Activated T-cell treated with anti-CD3 and anti-CD28 coated beads, Interleukin-2, amount 50 U/mL, for 24 hours (primary cell): ENCODE data around the gene NUDT22.
"Not testable (repeated sequence)": the region's sequence is repeated elsewhere in the genome, so short reads cannot be mapped to it uniquely, and the experiment has no call there.

ENCODE experiments used
- DNase-seq: peaks from one replicate; pipeline ENCODE4 v3.0.0-alpha.2; 2020
- H3K27ac Mint-ChIP-seq: 2 replicates; pipeline ENCODE4 v1.8.0; 2020; ENCODE audit warnings: mild to moderate bottlenecking, mixed read lengths
- H3K27me3 Mint-ChIP-seq: 2 replicates; pipeline ENCODE4 v1.8.0; 2020; ENCODE audit warnings: mixed read lengths
- H3K36me3 Mint-ChIP-seq: 2 replicates; pipeline ENCODE4 v1.8.0; 2020; ENCODE audit warnings: low read depth, mixed read lengths
- H3K4me1 Mint-ChIP-seq: 2 replicates; pipeline ENCODE4 v1.8.0; 2020; ENCODE audit warnings: low read depth, mixed read lengths
- H3K4me3 Mint-ChIP-seq: 2 replicates; pipeline ENCODE4 v1.8.0; 2020; ENCODE audit warnings: mild to moderate bottlenecking, moderate library complexity, mixed read lengths
- H3K9me3 Mint-ChIP-seq: 2 replicates; pipeline ENCODE4 v1.8.0; 2020; ENCODE audit warnings: mixed read lengths

Gene NUDT22

DNA sequence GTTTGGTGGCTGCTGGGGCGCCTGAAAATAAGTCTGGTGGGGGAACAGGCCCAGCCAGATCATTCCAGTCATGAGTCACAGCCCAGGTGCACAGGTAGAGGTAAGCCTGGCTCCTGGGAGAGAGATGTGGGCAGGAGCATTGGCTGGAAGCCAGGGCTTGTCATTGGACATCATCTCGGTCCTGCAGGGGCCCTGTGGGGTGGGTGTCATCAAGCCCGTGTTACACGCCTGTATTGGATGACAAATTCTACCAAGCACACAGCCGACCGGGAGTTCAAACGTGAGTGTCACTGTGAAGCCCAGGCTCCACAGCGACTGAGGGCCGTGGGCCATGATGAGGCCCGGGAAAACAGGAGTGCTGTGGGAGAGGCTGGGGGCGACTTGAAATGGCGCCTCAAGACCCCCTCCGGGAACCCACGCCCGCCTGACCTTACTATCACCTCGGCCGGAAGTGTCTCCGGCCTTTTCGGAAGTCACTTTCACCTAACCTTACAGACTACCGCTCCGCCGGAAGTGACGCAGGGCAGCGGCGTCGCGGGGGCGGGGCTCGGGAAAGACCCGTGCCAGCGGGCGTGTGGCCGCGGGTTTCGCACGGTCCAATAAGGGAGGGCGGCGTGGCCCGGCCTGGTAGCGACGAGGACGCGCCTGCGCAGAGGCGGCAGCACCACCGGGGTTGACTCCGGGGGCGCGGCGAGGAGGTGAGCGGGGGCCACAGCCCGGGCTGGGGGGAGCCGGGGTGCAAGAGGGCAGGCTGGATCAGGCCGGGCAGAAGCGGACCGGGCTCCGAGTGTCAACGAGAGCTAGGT lies 14.6 kb downstream of the NUDT22 start, which contains the start of gene FKBP2:
Gene FKBP2 (plus strand): TSS at position 661 of the 806 bp plus-strand sequence. CDS start 1,293 bp downstream, outside the sequence.
- Mint-ChIP-seq H3K36me3 (peaks cover 77% of the 10 kb centered on the region), H3K4me1 (peaks cover 51% of the 10 kb centered on the region), H3K9me3 (no peaks in the 10 kb centered on the region), H3K27ac (peak within 1 kb of the TSS; percentile 98), H3K4me3 (peak within 1 kb of the TSS; percentile 91), H3K27me3 (no peaks in the 10 kb centered on the region)
- peak; percentile 98 for DNase-seq

DNA sequence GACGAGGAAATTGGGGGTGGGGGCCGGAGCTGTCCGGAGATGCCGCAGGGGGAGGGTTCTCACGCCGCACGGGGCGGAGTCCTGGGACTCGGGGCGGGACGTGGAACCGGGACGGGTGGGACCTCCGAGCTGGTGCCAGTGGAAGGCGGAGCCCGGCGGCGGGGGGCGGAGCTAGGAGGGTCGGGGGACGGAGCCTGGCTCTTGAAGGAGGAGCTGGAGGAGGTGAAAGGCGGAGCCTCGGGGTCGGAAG lies 15.1 kb downstream of the NUDT22 start:
- H3K27me3 Mint-ChIP-seq: no peaks in the 10 kb centered on the region
- H3K36me3 Mint-ChIP-seq: peaks cover 80% of the 10 kb centered on the region
- H3K27ac Mint-ChIP-seq: peak overlapping the region; percentile 98
- peaks cover 46% of the 10 kb centered on the region for H3K4me1 Mint-ChIP-seq
- DNase-seq: peak; percentile 100
- H3K4me3 Mint-ChIP-seq: peak overlapping the region; percentile 91
- H3K9me3 Mint-ChIP-seq: no peaks in the 10 kb centered on the region

DNA sequence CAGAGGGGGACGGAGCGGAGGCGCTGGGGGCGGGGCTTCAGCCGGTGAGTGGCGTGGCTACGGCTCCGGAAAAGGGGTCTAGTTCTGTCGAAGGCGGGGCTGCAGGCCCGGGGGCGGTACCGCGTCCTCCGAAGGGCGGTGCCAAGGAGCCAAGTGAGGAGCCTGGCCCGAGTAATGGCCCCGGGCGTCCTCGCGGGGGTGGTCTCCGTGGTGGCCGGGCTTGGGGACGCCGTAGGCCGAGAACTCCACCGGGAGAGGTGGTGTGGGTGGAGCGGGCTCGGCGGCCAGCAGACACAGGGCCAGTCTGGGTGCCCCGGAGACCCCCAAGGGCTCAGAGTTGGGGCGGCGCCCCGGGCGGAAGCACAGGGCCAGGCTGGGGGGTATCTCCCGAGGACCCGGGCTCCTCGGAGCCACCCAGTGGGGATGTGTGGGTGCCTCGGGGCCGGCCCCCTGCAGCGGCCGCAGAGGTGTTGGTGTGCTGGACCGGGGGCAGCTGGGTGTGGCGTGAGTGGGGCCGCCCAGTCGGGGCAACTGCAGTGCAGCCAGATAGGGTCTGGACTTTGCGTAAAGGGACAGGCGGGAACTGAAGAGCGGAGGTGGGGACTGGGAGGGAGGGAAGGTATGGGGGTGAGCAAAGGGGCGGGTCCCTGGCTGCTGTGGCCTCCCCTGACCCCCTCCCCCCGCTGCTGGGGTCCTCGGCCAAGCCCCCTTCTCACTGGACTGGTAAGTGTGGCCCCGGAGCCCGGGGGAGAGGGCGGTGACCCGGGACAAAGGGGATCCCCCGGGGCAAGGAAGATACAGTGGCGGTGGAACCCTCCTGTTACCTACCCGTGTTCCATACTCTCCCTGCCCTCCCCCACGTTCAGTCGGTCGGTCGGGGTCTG lies 15.7 kb downstream of the NUDT22 start:
- Mint-ChIP-seq H3K9me3 (no peaks in the 10 kb centered on the region), H3K36me3 (peaks cover 80% of the 10 kb centered on the region), H3K27ac (peak overlapping the region; percentile 98), H3K4me1 (peaks cover 46% of the 10 kb centered on the region), H3K4me3 (peak overlapping the region; percentile 91), H3K27me3 (no peaks in the 10 kb centered on the region)
- DNase-seq: no peak

DNA sequence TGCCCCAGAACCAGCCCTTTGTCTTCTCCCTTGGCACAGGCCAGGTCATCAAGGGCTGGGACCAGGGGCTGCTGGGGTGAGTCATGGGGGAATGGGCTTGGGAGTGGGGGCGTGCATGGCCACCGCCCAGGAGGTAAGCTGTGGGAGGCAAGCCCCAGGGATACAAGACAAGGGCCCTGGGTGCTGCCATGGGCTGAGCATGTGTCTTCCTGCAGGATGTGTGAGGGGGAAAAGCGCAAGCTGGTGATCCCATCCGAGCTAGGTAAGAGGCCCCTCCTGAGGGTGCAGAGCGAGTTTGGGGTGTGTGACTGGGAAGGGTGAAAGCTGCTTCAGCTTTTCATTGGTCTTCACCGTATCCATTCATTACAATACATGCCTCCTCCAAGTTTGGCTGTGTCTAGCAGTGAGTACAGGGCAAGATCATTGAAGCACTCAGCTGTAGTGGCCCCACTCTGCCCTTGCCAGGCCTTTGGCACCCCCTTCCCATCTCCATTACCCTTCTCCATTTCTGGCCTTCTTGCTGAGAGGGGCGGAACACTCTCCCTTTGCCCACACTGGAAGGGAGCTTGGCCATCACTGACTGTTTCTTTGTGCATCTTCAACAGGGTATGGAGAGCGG lies 17.3 kb downstream of the NUDT22 start:
- H3K27ac Mint-ChIP-seq: peak overlapping the region; percentile 91
- H3K9me3 Mint-ChIP-seq: no peaks in the 10 kb centered on the region
- H3K4me1 Mint-ChIP-seq: peaks cover 51% of the 10 kb centered on the region
- H3K36me3 Mint-ChIP-seq: peaks cover 63% of the 10 kb centered on the region
- H3K4me3 Mint-ChIP-seq: peak overlapping the region; percentile 91
- H3K27me3 Mint-ChIP-seq: no peaks in the 10 kb centered on the region
- no peak for DNase-seq

DNA sequence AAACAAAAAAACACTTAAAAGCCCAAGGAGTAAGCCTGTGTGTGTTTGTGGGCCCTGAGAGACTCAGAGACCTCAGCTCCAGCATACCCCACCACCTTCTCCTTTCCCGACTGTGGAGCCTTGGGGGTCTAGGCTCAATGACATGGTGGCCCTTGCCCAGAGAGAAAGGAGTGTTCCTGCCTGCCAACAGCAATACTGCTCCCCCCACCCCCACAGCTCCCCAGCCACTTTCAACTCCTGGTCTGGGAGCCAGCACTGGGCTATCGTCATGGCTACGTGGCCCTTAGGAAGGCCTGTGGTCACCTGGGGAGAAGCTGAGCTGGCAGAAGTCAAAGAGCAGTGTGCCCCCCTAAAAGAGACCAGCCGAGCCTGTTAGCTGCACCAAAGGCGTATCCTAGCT lies 18.0 kb downstream of the NUDT22 start:
- Mint-ChIP-seq H3K4me1 (peaks cover 45% of the 10 kb centered on the region), H3K27ac (peak overlapping the region; percentile 91), H3K9me3 (no peaks in the 10 kb centered on the region), H3K4me3 (peak overlapping the region; percentile 95), H3K36me3 (peaks cover 56% of the 10 kb centered on the region), H3K27me3 (no peaks in the 10 kb centered on the region)
- no peak for DNase-seq

DNA sequence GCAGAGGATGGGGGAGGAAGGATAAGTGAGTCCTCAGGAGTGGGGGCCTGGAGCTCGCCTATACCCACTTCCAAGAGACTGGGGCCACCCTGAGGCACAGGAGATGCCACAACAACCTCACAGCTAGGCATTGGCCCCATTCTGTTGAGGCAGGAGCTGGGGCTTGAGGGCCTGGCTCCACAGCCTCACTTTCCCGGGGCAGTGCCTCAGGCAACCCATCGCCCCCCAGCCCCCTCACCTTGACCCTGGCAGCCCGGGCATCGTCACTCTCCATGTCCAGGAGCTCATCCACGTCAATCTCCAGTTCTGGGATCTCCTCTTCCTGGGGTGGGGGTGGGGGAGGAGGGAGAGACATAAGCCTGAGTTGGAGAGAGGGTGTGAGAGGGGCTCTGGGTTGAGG lies 18.9 kb downstream of the NUDT22 start:
- no peak for DNase-seq
- Mint-ChIP-seq H3K4me3 (peak overlapping the region; percentile 95), H3K27ac (peak overlapping the region; percentile 98), H3K27me3 (no peaks in the 10 kb centered on the region), H3K36me3 (peaks cover 49% of the 10 kb centered on the region), H3K4me1 (peaks cover 41% of the 10 kb centered on the region), H3K9me3 (no peaks in the 10 kb centered on the region)

DNA sequence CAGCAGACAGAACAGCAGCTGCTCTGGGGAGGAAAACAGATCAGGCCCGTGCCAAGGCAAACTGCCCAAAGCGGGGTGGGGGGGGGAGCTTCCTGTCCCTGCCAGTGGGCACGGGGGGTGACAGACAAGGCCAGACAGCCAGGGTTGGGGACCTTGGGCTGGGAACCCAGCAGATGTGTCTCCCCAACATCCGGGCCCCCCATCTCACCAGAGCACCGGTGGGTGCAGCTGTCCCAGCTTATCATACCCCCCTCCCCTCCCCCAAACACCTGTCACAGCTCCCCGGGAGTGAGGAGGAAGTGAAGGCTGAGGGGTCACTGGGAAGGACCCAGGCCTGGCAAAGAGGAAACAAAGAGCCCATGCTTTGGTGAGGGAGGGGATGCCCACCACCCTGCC lies 19.3 kb downstream of the NUDT22 start:
- H3K9me3 Mint-ChIP-seq: no peaks in the 10 kb centered on the region
- H3K27me3 Mint-ChIP-seq: no peaks in the 10 kb centered on the region
- H3K4me3 Mint-ChIP-seq: peak overlapping the region; percentile 95
- peak; percentile 59 for DNase-seq
- H3K4me1 Mint-ChIP-seq: peaks cover 40% of the 10 kb centered on the region
- H3K36me3 Mint-ChIP-seq: peaks cover 45% of the 10 kb centered on the region
- H3K27ac Mint-ChIP-seq: peak overlapping the region; percentile 98

DNA sequence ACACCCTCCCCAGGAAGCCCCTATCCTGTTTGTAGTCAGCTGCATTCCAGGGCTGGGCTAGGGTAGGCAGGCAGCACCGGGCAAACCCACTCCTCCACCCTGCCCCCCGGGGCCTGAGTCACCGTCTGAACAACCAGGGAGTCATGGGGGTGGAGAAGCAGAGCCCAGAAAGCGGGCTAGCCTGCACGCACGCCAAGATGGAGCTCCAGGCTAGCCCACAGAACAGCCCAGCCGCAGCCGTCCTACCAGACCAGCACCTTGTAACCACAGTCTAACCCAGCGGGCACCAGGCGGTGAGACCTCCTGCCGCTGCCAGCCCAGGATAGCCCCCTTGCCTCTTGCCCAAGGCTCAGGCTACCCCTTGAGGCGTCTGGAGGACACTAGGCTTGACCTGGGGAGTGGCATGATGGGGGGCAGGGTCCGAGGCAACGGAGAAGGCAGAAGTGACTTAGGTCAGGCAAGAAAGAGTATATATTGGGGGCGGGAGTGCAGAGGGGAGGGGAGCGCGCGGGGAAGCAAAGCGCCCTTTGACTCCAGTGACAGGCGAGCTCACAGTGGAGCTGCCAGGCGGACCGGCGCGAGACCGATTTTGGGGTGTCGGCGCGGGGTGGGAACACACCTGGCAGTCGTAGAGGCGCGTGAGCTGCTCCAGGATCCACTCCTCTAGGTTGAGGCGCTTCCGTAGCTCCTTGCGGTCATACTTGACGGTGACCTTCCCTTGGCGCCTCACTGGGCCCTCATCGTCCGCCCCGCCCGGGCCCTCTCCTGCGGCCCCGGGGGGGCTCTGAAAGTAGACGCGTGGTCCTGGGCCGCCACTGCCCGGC lies 19.9 kb downstream of the NUDT22 start:
- Mint-ChIP-seq H3K4me1 (peaks cover 40% of the 10 kb centered on the region), H3K4me3 (peak overlapping the region; percentile 95), H3K36me3 (peaks cover 42% of the 10 kb centered on the region), H3K27ac (peak overlapping the region; percentile 98), H3K27me3 (no peaks in the 10 kb centered on the region), H3K9me3 (no peaks in the 10 kb centered on the region)
- peak; percentile 86 for DNase-seq

DNA sequence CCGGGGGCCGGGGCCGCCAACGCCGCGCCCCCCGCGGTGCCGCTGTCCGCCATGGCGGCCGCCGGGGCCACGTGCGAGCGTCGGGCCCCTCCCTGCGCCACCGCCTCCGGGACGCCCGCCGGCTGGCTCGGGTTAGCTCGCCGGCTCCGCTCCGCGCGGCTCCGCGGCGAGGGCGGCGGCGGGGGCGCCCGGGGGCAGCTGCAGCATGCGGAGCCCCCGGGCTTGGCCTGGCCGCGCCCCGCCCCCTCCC lies 20.5 kb downstream of the NUDT22 start:
- Mint-ChIP-seq H3K4me3 (peak overlapping the region; percentile 82), H3K4me1 (peaks cover 40% of the 10 kb centered on the region), H3K36me3 (peaks cover 41% of the 10 kb centered on the region), H3K27ac (peak overlapping the region; percentile 82)
- not testable (repeated sequence) for H3K27me3 Mint-ChIP-seq, DNase-seq, H3K9me3 Mint-ChIP-seq

DNA sequence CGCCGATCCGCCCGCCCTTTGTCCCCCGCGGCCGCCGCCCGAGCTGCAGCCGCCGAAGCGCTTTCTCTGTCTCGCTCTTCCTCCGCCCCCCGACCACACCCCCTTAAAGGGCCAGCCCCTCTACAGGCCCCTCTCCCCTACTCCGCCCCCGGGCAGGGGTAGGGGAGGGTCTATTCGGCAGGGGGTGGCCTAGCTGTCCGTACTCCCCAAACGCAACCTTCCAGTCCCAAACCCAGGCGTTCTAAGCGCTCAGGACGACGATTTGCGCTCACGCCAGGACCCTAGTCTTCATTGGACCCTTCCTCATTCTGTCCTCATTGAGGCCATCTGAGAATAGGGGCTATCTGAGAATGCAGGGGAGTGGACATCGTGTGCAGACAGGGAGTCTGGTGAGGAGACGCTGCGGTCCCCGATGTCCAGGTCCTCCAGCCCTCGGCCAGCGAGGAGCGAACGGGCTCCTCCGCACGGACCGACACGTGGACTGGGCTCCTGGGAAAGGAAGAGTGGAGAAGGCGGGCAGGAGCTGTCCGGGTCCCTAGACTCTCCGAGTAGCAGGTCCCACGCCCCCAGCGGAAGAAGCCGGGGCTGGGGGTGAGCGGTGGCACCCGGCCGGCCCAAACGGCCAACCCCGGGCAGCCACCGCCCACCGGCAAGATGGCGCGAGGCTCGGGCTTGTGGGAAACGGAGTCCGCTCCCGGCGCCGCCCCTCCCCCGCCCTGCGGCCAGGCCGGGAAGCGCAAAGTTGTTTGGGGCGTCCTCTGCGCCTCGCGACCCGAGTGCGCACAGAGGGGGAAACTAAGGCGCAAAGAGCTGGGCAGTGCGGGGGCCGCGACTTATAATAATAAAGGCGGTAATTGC lies 21.0 kb downstream of the NUDT22 start, which contains the start of gene PPP1R14B:
Gene PPP1R14B (minus strand): TSS at position 73 of the 858 bp plus-strand sequence. CDS start 270 bp downstream, outside the sequence.
- DNase-seq: peak; percentile 88
- Mint-ChIP-seq H3K27me3 (no peaks in the 10 kb centered on the region), H3K27ac (peak within 1 kb of the TSS; percentile 98), H3K36me3 (peaks cover 40% of the 10 kb centered on the region), H3K4me1 (peaks cover 44% of the 10 kb centered on the region), H3K4me3 (peak within 1 kb of the TSS; percentile 95), H3K9me3 (no peaks in the 10 kb centered on the region)

DNA sequence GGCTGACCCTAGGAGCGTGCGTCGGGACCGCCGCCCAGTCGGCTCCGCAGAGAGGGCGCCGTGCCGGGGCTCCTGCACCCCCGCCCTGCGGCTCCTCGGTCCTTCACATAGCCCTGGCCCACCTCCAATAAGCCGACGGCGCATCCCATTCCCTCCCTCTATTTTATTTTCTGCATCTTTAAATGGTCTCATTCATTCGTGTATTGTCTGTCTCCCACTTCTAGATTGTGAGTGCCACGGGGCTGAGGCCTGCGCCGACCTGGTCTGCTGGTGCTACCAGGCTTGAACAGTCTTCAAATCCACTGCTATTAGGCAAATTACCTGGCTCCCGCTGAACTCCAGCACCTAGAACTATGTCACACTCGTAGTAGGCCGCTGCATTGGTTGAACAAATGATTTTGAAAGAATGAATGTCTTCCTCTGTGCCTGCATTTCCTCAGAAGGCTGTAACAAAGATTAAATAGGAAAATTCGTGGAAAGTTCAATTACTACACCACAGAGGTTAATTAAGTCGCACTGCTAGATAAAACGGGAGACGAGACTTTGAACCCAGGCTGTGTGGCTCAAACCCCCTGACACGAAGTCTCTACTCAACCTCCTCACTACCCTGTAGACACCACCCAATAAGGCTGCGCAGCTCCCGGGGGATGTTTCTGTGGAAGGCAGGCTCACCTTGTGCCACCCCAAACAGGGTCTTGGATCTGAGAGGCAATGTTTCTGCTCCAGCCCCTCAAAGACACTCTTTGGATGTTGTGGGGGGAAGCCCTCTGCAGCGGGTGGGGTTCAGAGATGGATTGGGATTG lies 21.9 kb downstream of the NUDT22 start:
- DNase-seq: no peak
- Mint-ChIP-seq H3K36me3 (peaks cover 32% of the 10 kb centered on the region), H3K27ac (no peak overlapping the region), H3K27me3 (no peaks in the 10 kb centered on the region), H3K4me1 (peaks cover 39% of the 10 kb centered on the region), H3K4me3 (peak overlapping the region; percentile 64), H3K9me3 (no peaks in the 10 kb centered on the region)

DNA sequence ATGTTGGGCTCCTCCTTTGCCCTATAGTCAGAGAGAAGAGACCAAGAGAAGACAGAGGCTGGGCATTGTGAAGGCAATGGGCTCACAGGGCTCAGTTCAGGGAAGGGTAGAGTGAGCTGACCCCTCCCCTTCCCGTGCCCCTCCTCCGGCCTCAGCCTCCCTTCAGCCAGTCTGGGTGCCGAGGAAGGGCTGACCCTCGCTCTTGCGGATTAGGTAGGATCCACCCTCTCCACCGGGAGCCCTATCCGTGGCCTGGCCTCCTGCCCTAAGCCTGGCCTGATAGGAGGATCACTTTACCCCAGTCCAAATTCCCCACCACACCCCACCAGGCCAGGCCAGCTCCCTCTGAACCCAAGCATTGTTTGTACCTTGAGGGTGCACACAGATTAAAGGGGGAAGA lies 22.5 kb downstream of the NUDT22 start:
- H3K4me1 Mint-ChIP-seq: peaks cover 32% of the 10 kb centered on the region
- no peak overlapping the region for H3K27ac Mint-ChIP-seq
- H3K36me3 Mint-ChIP-seq: peaks cover 26% of the 10 kb centered on the region
- no peak for DNase-seq
- no peak overlapping the region for H3K4me3 Mint-ChIP-seq
- no peaks in the 10 kb centered on the region for H3K27me3 Mint-ChIP-seq
- H3K9me3 Mint-ChIP-seq: no peaks in the 10 kb centered on the region

DNA sequence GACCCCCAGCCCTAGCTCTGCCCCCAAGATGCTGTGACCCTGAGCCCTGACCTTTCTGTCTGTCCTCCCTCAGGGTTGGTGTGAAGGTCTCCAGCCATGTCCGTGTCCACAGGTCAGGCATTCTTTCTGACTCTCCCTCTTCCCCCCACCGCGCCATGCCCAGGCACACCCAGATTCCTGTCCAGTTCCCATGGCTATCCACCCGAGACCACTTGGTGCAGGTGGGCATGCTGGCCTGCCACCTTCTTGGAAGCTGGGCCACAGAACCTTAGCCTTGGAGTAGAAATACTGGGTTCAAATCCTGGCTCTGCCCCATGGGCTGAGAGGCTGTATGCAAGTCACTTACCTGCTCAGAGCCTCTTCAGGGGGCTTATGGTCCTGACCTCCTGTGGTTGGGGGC lies 23.0 kb downstream of the NUDT22 start:
- H3K27ac Mint-ChIP-seq: no peak overlapping the region
- H3K9me3 Mint-ChIP-seq: no peaks in the 10 kb centered on the region
- no peaks in the 10 kb centered on the region for H3K27me3 Mint-ChIP-seq
- DNase-seq: no peak
- H3K4me3 Mint-ChIP-seq: no peak overlapping the region
- peaks cover 28% of the 10 kb centered on the region for H3K4me1 Mint-ChIP-seq
- H3K36me3 Mint-ChIP-seq: peaks cover 21% of the 10 kb centered on the region
